GM21447 (cell line): ENCODE results near the gene CYP2S1.
"Not testable (repeated sequence)": the region's sequence is repeated elsewhere in the genome, so short reads cannot be mapped to it uniquely, and the experiment has no call there.

ENCODE experiments used
- ATAC-seq: cut with Tn5 transposase; IDR thresholded peaks from one replicate; pipeline ENCODE4 v1.9.1; 2021; ENCODE audit not compliant: unreplicated experiment

Gene CYP2S1

GRCh38 chr19:41225238-41226052 is 32.4 kb downstream of the CYP2S1 start:
- no peak for ATAC-seq

- no peak for ATAC-seq
Observed at GRCh38 chr19:41226053-41226873, 33.2 kb downstream of the CYP2S1 start.

GRCh38 chr19:41226874-41227390 is 33.9 kb downstream of the CYP2S1 start:
- no peak for ATAC-seq

DNA sequence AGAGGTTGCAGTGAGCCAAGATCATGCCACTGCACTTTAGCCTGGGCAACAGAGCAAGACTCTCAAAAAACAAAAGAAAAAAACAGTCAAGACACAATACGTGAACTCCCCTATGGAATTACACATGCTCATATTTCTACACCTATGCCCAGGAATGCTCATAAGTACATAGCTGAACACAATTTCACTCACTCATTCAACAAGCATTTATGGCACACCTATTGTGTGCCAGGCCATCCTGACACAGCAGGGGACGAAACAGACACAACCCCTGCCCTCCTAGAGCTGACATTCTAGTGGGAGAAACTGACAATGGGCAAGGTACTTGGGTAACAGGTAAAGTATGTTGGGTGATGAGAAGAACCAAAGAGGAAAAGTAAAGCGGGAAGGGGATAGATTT is 35.5 kb downstream of the CYP2S1 start:
- no peak for ATAC-seq

- ATAC-seq: not testable (repeated sequence)
Observed at GRCh38 chr19:41229338-41229737, 36.3 kb downstream of the CYP2S1 start.

- no peak for ATAC-seq
Observed at GRCh38 chr19:41230067-41230857, 37.2 kb downstream of the CYP2S1 start.

DNA sequence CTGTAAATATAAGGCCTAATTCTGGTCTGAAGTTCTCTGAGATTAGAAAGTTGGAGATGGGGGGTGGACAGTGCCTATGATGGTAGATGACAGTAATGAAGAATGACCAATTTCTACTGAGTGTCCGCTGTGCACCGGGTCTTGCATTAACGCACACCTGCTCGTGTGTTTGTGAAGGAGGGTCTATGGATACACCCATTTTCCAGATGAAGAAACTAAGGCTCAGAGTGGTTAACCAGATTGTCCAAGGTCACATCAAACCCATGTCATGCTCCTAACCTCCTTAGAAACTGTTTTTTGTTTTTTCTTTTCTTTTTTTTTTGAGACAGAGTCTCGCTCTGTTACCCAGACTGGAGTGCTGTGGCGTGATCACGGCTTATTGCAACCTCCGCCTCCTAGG is 39.7 kb downstream of the CYP2S1 start:
- ATAC-seq: no peak

GRCh38 chr19:41233748-41234240 is 40.8 kb downstream of the CYP2S1 start:
- ATAC-seq: no peak

DNA sequence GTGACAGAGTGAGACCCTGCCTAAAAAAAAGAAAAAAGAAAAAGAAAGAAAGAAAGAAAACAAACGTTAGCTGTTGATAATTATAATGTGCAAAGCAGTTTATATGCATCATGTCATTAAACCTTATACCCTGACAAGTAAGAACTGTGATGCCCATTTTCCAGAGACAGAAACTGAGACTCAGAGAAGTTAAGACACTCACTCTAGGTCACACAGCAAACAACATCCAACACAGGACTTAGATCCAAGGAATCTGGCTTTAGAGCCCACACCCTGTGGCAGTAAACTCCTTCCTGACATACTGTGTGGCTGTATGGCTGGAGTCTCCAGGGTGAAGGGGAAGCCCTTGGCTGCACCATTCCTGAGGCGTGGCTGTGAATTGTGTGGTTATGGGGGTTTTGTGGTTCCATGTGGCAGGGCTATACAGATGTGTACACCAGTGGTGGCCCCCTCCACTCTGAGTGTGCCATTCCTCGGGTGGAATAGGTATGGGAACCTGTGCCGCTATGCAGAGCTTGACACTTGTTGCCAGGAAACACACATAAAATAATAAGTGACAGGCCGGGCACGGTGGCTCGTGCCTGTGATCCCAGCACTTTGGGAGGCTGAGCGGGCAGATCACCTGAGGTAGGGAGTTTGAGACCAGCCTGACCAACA is 41.6 kb downstream of the CYP2S1 start:
- ATAC-seq: no peak

DNA sequence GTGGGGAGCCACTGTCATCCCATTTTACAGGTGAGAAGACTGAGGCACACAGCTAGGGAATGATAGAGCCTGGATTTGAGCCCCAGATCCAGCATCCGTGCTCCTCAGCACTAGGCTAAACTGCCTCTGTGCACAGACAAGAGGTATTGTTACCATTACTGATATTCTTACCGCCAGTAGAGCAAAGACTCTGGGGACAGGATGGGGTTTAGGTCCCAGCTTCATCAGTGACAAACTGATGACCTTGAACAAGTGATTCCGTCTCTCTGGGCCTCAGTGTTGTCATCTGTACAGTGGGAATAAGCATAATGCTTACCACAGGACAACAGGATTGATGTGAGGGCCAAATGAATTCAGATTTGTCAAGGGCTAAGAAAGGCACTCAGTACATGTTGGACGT is 42.5 kb downstream of the CYP2S1 start:
- ATAC-seq: no peak

DNA sequence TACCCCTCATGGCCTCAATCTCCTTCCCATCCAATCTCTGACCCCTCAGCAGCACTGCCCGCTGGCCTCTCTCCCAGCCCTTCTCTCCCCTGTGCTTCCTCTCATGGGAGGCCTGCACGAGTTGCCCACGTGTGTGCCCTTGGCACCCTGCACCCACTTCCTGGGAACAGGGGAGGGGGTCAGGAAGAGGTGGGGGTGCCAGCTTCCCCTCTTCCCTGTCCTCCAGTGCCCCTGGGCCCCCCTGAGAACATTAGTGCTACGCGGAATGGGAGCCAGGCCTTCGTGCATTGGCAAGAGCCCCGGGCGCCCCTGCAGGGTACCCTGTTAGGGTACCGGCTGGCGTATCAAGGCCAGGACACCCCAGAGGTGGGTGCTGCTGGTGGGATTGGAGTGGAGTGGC is 45.2 kb downstream of the CYP2S1 start:
- no peak for ATAC-seq

- ATAC-seq: no peak
Observed at GRCh38 chr19:41239363-41239762, 46.3 kb downstream of the CYP2S1 start.

- ATAC-seq: no peak
Observed at GRCh38 chr19:41239961-41240574, 47.0 kb downstream of the CYP2S1 start.

- no peak for ATAC-seq
Observed at GRCh38 chr19:41241859-41242258, 48.8 kb downstream of the CYP2S1 start.

DNA sequence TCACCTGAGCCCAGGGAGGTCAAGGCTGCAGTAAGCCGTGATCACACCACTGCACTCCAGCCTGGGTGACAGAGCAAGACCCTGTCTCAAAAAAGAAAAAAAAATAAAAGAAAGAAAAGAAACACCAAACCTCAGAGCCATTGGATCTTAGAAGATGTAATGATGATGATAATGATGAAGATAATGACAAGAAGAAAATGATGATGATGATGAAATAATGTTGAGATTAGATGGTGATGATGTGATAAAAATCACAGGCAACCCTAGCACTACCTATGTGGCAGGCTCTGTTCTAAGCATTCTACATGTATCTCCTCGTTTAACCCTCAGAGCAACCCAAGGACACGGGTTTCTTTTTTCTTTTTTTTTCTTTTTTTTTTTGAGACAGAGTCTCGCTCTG is 51.1 kb downstream of the CYP2S1 start:
- ATAC-seq: no peak

GRCh38 chr19:41245843-41246242 is 52.8 kb downstream of the CYP2S1 start:
- ATAC-seq: no peak

DNA sequence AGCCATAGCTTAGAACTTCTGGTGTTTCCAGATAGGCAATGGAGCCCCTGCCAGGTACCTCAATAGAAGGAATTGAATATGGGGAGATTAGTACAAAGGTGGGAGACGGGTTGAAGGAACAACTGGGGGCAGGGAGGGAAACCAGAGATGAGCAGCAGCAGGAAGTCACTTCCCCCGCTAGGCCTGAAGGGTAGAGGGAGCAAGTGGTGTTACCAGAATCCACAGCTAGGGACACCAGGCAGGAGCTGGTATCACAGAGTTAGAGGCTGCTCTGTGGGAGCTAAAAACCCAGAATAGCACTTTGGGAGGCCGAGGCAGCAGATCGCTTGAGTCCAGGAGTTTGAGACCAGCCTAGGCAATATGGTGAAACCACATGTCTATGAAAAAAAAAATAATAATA is 55.9 kb downstream of the CYP2S1 start:
- ATAC-seq: no peak

- no peak for ATAC-seq
Observed at GRCh38 chr19:41249707-41250423, 56.8 kb downstream of the CYP2S1 start.

DNA sequence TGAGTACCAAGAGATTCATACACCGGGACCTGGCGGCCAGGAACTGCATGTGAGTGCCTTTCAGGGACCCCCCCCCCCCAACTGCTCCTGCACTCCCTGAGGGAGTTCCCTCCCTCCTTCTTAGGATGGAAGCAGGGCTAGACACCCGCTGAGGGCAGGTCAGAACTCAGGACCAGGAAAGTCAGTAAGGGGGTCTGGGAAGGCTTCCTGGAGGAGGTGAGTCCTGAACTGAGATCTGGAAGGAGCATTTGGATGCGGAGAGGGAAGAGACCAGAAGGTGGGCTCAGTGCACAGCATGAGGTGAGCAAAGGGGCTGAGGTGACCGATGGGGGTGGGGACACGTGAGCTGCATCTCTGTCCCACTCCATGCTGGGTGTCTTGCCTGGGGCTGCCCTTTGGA is 60.6 kb downstream of the CYP2S1 start:
- no peak for ATAC-seq
